ENCODE results near the gene C15orf39.
"Not testable (repeated sequence)": the region's sequence is repeated elsewhere in the genome, so short reads cannot be mapped to it uniquely, and the experiment has no call there.

The C15orf39 gene

GRCh38 chr15:75232826-75233503, 31.3 kb downstream of the C15orf39 start:
- no peak for FAIRE-seq

GRCh38 chr15:75233504-75234190, 32.0 kb downstream of the C15orf39 start:
- FAIRE-seq, result no peak

DNA sequence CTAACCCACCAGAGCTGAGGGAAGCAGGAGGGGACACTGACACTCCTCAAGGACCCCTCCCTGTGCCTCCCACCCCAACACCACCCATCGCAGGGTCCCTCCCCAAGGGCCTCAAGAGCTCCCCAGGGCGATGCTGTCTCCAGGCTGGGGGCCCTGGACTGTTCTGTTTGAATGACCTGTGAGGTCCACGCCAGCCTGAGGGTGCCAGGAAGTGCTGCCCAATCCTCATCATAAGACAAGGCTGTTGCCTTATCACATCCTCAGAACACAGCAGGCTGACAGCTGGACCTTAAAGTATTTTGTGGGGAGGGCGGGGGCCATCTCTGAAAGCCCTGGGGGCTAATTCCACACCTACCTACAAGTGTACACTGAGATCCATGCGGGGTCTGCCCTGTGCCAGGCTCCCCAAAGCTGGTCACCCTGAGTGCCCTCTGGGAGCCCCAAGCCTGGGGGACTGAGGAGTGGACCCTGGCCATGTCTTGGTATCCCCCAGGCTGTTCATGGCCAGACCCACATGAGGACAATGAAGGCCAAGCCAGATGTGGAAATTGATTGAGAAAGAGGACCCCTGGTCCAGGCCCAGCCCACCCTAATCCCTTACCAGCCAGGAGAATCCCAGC, 32.6 kb downstream of the C15orf39 start:
- FAIRE-seq, result no peak

- no peak for FAIRE-seq
Observed at GRCh38 chr15:75235051-75235673, 33.5 kb downstream of the C15orf39 start.

DNA sequence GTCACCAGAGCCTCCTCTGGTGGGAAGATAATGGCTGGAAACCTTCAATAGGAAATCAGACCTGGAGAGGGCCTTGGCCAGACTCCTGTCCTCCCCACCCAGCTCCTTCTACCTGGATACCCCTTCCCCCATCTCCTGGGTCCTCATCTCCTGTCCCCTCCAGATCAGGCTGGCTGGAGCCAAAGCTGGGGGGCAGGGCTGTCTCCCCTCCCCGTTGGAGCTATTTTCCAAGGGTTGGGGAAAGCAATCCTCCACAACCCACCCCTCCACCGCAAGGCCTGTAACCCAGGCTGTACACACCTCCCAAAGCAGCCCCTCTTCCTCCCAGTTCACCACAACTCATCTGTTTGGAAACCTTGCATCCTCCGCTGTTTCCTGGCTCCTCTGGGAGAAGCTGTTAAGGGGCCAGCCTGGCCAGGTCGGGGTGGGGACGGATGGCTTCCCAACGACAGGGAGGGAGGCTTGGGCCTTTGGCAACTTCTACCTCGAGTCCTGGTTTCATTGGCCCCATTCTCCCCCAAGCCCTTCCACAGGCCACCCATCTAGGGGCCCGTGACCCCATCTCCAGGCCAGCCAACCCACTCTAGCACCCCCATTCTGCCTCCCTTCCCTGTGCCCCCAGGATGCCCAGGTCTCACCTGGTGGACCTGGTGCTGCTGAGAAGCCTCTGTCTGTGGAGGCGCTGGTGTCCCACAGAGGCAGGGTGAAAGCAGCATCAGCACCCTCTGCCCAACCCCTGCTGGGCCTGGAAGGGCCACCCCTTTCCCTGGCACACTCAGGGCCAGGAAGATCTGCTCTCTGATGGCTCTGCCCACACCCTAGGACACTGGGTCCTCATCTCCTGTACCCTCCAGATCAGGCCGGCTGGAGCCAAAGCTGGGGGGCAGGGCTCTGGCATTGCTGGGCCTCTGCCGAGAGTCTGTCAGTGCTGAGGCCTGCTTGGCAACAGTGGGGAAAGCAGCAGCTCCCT, 34.4 kb downstream of the C15orf39 start:
- FAIRE-seq, result no peak

- no peak for FAIRE-seq
Observed at GRCh38 chr15:75237316-75237982, 35.8 kb downstream of the C15orf39 start.

- FAIRE-seq, result no peak
Observed at GRCh38 chr15:75238150-75238549, 36.5 kb downstream of the C15orf39 start.

- not testable (repeated sequence) for FAIRE-seq
Observed at GRCh38 chr15:75245741-75246140, 44.1 kb downstream of the C15orf39 start.

- not testable (repeated sequence) for FAIRE-seq
Observed at GRCh38 chr15:75248991-75249390, 47.3 kb downstream of the C15orf39 start.

DNA sequence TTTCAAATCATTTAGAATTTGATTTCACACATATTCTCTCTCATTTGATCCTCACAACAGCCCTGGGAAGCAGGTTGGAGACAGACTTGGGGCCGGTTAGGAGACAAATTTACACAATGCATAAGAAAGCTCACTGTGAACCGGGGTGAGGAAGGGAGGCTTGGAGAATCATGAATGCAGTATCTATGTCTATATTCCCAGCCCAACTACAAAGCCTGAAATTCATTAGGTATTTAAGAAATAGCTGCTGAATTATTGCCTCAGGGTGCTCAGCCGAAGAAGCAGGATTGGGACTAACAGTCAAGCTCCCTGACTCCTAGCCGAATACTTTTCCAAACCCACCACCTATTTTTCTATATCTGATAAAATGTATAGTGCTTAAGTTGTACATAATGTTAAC, 48.0 kb downstream of the C15orf39 start:
- FAIRE-seq, result no peak

DNA sequence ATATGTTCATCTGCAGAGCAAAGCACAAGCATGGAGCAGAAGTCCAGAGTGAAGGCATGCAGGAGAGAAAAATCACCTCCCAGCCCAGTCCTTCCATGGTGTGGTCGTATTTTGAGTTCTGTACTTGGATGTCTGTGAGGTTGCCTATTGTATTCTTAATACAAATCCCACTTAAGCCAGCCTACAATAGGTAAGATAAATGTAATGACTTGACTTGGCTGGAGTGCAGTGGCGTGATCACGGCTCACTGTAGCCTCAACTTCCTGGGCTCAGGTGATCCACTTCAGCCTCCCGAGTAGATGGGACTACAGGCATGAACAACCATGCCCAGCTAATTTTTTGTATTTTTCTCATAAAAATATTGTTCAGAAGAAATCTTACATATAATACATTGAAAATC, 49.7 kb downstream of the C15orf39 start:
- not testable (repeated sequence) for FAIRE-seq

DNA sequence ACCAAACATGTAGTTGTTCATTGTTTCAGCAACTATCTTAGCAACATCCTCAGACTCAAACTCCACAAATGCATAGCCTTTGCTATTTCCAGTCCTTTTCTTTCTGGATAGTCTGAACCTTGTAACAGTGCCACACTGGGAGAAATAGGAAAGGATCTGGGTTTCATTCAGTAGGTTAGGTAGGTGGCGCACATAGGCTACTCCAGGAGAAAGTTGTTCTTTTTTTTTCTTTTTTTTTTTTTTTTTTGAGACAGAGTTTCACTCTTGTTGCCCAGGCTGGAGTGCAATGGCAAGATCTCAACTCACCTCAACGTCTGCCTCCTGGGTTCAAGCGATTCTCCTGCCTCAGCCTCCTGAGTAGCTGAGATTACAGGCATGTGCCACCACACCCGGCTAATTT, 50.6 kb downstream of the C15orf39 start:
- not testable (repeated sequence) for FAIRE-seq

- not testable (repeated sequence) for FAIRE-seq
Observed at GRCh38 chr15:75258034-75258433, 56.4 kb downstream of the C15orf39 start, which contains the start of gene GOLGA6C. GOLGA6C (plus strand) TSS chr15:75258334; CDS start chr15:75258599, 265 bp downstream.

DNA sequence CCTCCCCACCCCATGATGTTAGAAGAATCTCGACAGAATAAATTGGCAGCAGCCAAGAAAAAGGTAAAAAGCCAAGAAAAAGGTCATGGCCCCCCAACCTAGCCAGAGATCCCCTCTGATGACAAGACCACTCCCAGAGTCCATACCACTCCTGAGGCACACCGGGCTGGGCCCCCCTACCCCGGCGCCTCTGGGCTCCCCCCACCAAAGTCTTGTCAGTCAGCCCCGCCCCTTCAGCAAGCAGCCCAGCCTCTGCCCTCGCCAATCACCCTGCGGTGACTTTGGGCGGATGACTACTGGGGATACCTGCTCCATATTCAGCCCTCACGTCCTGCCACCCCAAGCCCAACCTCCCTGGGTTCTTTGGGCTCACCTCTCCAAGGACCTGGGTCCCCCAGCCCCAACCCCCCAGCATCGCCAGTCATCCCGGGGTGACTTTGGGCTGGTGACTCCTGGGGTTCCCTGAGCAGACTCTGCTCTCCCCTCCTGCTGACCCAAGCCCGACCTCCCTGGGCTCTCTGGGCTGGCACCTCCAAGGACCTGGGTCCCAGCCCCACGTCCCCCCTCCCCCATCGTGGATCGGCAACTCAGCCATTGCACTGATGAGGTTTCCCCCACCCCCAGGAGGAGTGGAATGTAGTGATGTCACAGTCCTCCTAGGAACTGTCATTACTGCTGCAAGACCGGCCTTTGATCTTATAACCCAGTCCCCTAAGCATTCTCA, 57.1 kb downstream of the C15orf39 start:
- not testable (repeated sequence) for FAIRE-seq

DNA sequence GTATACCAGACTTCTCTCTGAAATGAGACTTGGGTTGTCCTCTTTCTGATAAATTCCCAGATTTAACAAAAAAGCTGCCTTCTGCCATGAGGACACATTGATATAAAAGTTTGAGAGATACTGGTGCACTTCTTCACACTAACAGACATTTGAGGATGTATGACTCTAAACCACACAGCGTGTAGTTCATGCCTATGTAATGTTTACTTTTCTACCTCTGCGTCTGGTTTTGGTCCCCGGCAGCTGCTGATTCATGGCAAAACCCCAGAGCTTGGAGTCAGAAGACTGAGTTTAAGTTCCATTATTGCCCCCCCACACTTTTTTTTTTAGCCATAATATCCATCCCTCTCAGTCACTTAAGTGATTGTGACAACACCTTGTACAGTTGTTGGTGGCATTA, 58.2 kb downstream of the C15orf39 start:
- FAIRE-seq, result not testable (repeated sequence)

Data from colon (tissue), 2 donors.